G401.6 (cell line): ENCODE measurements around the gene TMEM178B.
"Not testable (repeated sequence)": the region's sequence is repeated elsewhere in the genome, so short reads cannot be mapped to it uniquely, and the experiment has no call there.

Experiments
- FAIRE-seq: peaks from 2 replicates; lab custom pipeline; 2012; peaks lifted over from hg19 to GRCh38; lab: Jason Lieb, UNC

TMEM178B gene

GRCh38 chr7:141144921-141145629 lies 71.2 kb downstream of the TMEM178B start:
- no peak for FAIRE-seq

GRCh38 chr7:141145630-141145982 lies 71.7 kb downstream of the TMEM178B start:
- no peak for FAIRE-seq

- FAIRE-seq, result no peak
Observed at GRCh38 chr7:141147482-141147881, 73.6 kb downstream of the TMEM178B start.

- no peak for FAIRE-seq
Observed at GRCh38 chr7:141150465-141150864, 76.6 kb downstream of the TMEM178B start.

GRCh38 chr7:141151746-141152145 lies 77.9 kb downstream of the TMEM178B start:
- no peak for FAIRE-seq

GRCh38 chr7:141153231-141153630 lies 79.4 kb downstream of the TMEM178B start:
- FAIRE-seq, result no peak

GRCh38 chr7:141154131-141154732 lies 80.4 kb downstream of the TMEM178B start:
- no peak for FAIRE-seq

- FAIRE-seq, result no peak
Observed at GRCh38 chr7:141156407-141156806, 82.5 kb downstream of the TMEM178B start.

- FAIRE-seq, result no peak
Observed at GRCh38 chr7:141157138-141157765, 83.4 kb downstream of the TMEM178B start.

- FAIRE-seq, result no peak
Observed at GRCh38 chr7:141158561-141158960, 84.7 kb downstream of the TMEM178B start.

- no peak for FAIRE-seq
Observed at GRCh38 chr7:141160246-141160860, 86.5 kb downstream of the TMEM178B start.

- no peak for FAIRE-seq
Observed at GRCh38 chr7:141161550-141162535, 88.0 kb downstream of the TMEM178B start.

- no peak for FAIRE-seq
Observed at GRCh38 chr7:141165521-141165920, 91.7 kb downstream of the TMEM178B start.

GRCh38 chr7:141166926-141167325 lies 93.1 kb downstream of the TMEM178B start:
- no peak for FAIRE-seq

- FAIRE-seq, result no peak
Observed at GRCh38 chr7:141167381-141167964, 93.6 kb downstream of the TMEM178B start.

GRCh38 chr7:141169157-141169556 lies 95.3 kb downstream of the TMEM178B start:
- FAIRE-seq, result not testable (repeated sequence)

GRCh38 chr7:141175728-141176127 lies 101.9 kb downstream of the TMEM178B start:
- not testable (repeated sequence) for FAIRE-seq

- FAIRE-seq, result not testable (repeated sequence)
Observed at GRCh38 chr7:141177120-141177519, 103.3 kb downstream of the TMEM178B start.

- FAIRE-seq, result no peak
Observed at GRCh38 chr7:141178486-141179135, 104.7 kb downstream of the TMEM178B start.

- no peak for FAIRE-seq
Observed at GRCh38 chr7:141181812-141182211, 107.9 kb downstream of the TMEM178B start.
